ENCODE measurements around the gene SHANK1. TPM values are rescaled to one million over a fixed set of nuclear protein-coding genes. Genes with fewer than 3 reads are reported as not detected.

The SHANK1 gene
- total RNA-seq, 6 donors from 2014 or later = 0.40 to 0.54 TPM; not detected in 4

DNA sequence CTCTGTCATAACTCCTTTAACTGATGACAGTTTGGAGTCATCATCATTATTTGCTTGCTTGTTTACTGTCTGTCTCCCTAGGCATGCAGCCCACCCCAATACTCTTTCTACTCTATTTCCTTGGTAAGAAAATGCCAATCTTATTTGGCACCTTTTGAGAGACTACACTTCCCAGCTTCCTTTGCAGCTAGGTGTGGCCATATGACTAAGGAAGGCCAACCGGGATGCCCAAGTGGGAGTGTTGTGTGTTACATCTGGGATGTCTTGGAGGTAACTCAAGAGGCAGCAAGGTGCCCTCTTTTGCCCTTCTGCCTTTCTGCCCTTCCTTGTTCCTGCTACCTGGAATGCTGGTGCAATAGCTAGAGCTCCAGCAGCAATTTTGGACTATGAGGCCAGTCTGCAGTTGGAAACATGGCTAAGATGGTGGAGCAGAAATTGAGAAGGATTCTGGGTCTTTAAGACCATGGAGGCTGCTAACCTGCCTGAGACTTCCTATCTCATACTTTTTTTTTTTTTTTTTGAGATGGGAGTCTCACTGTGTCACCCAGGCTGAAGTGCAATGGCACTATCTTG lies 42.9 kb downstream of the SHANK1 start:
- ATAC-seq (ENCODE audit: low FRiP score in 2 of 2) (no peak), DNase-seq (no peak)
- Histone ChIP-seq H3K9me3 (peaks cover 0 to 3% (median 0%) of the 10 kb centered on the region in 4 donors), H3K4me1 (peaks cover 0 to 7% (median 3%) of the 10 kb centered on the region in 4 donors), H3K4me3 (no peak overlapping the region), H3K36me3 (no peaks in the 10 kb centered on the region), H3K27me3 (no peaks in the 10 kb centered on the region), H3K27ac (no peak overlapping the region)
- 65% methylated on average over 1 of the region's 1 CpG; no CpG with 5 or more reads in 1 of the 2 donors for WGBS, 2 donors
- no peak for TF ChIP-seq POLR2A (IDR thresholded peaks at IDR 0.05)
- no peak for TF ChIP-seq POLR2AphosphoS5 (IDR thresholded peaks at IDR 0.05)
- no peak for TF ChIP-seq EP300 (IDR thresholded peaks at IDR 0.05)
- TF ChIP-seq, protein P1, sequence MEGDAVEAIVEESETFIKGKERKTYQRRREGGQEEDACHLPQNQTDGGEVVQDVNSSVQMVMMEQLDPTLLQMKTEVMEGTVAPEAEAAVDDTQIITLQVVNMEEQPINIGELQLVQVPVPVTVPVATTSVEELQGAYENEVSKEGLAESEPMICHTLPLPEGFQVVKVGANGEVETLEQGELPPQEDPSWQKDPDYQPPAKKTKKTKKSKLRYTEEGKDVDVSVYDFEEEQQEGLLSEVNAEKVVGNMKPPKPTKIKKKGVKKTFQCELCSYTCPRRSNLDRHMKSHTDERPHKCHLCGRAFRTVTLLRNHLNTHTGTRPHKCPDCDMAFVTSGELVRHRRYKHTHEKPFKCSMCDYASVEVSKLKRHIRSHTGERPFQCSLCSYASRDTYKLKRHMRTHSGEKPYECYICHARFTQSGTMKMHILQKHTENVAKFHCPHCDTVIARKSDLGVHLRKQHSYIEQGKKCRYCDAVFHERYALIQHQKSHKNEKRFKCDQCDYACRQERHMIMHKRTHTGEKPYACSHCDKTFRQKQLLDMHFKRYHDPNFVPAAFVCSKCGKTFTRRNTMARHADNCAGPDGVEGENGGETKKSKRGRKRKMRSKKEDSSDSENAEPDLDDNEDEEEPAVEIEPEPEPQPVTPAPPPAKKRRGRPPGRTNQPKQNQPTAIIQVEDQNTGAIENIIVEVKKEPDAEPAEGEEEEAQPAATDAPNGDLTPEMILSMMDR (IDR thresholded peaks at IDR 0.05) = no peak

DNA sequence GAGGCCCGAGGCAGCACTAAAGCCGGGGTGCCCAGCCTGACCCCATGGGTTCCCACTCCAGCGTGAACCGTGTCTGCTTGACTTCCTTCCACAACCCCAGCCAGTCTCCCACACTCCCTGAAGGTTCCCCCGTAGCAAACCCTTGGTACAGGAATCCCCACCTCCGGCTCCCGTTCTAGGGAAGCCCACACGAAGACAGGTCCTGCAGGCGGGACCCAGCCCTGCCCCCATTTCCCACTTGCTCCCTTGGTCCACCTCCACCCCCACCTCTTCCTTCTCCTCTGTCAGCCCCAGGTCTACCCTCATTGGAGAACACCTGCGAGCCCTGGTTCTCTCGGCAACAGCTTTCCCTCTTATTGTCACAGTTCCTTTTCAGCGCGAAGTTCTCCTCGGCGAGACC lies 46.5 kb downstream of the SHANK1 start:
- peaks cover 0 to 15% (median 9%) of the 10 kb centered on the region in 4 donors for H3K27me3 ChIP-seq
- no peak for DNase-seq
- no peak overlapping the region for H3K4me3 ChIP-seq
- H3K36me3 ChIP-seq = no peaks in the 10 kb centered on the region
- peaks cover 0 to 5% (median under 1%) of the 10 kb centered on the region in 4 donors for H3K4me1 ChIP-seq
- no peak for ATAC-seq (ENCODE audit: low FRiP score in 2 of 2)
- 27 to 29% methylated on average over 15 of the region's 15 CpGs for WGBS, 2 donors
- no peak overlapping the region for H3K27ac ChIP-seq
- TF ChIP-seq EP300 (IDR thresholded peaks at IDR 0.05) = no peak
- no peak for TF ChIP-seq POLR2AphosphoS5 (IDR thresholded peaks at IDR 0.05)
- TF ChIP-seq, protein P1 (IDR thresholded peaks at IDR 0.05) = no peak
- no peak for TF ChIP-seq POLR2A (IDR thresholded peaks at IDR 0.05)
- H3K9me3 ChIP-seq = peaks cover 0 to 3% (median 0%) of the 10 kb centered on the region in 4 donors

DNA sequence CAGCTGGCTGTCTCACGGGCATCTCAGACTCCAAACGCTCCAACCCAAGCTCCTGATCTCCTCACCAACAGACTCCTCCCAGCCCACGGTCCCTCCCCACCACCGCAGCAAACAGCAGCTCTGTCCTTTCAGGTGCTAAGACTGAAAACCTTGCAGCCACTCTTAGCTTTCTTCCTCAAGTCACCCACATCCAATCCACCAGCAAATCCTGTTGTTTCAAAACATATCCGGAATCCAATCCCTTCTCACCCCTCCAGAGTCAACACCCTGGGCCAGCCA lies 49.6 kb downstream of the SHANK1 start:
- Histone ChIP-seq H3K4me3 (no peak overlapping the region), H3K4me1 (peaks cover 4 to 25% (median 8%) of the 10 kb centered on the region in 4 donors), H3K27me3 (peaks cover 0 to 37% (median 27%) of the 10 kb centered on the region in 4 donors), H3K9me3 (no peaks in the 10 kb centered on the region), H3K36me3 (no peaks in the 10 kb centered on the region), H3K27ac (no peak overlapping the region)
- DNase-seq = no peak
- WGBS, 2 donors = 25 to 46% methylated on average over 5 of the region's 5 CpGs
- TF ChIP-seq, protein P1 (IDR thresholded peaks at IDR 0.05) = no peak
- TF ChIP-seq POLR2A (IDR thresholded peaks at IDR 0.05) (no peak), EP300 (IDR thresholded peaks at IDR 0.05) (no peak), POLR2AphosphoS5 (IDR thresholded peaks at IDR 0.05) (no peak)
- ATAC-seq (ENCODE audit: low FRiP score in 2 of 2) = no peak

DNA sequence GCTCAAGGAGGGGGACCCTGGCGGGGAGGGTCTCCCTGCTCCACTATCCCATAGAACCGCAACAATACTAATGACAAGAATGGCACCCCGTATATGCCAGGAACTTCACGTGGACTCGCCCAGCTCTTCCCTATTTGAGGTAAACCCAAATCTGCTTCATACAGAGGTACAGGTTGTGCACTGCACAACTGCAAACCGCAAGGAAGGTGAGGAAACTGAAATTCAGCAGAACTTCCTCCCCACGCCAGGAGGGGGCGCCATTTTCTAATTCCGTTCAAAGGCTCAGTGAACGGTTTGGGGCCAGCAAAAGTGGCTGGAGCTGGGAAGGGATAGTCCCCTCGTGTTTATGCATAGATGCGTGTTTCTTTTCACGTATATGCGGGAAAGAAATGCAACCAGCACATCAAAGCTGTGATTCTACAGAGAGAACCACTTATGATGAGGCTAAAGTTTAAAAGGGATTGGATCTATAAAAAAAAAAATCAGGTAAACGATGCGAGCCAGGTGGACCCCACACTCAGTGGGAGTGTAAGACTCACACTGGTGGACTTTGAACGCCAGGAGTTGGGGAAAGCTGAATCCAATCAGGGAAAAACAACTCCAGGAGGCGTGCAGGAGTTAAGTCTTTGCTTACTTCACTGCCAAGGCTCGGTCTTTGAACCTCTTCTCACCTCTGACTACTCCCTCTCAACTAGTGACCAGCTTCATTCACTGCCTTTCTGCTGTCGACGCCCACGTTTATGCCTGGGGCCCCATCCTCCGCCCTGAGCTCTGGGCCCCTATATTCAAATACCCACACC lies 50.1 kb downstream of the SHANK1 start:
- ATAC-seq (ENCODE audit: low FRiP score in 2 of 2) (peak in 1 of 2 donors; percentile 41), DNase-seq (no peak)
- Histone ChIP-seq H3K27ac (no peak overlapping the region), H3K4me3 (no peak overlapping the region), H3K36me3 (no peaks in the 10 kb centered on the region), H3K4me1 (peaks cover 4 to 25% (median 8%) of the 10 kb centered on the region in 4 donors), H3K27me3 (peaks cover 0 to 37% (median 27%) of the 10 kb centered on the region in 4 donors), H3K9me3 (no peaks in the 10 kb centered on the region)
- 34 to 47% methylated on average over 19 to 23 of the region's 23 CpGs for WGBS, 2 donors
- TF ChIP-seq POLR2AphosphoS5 (IDR thresholded peaks at IDR 0.05) = no peak
- TF ChIP-seq, protein P1 (IDR thresholded peaks at IDR 0.05) = peak; percentile 56 to 72 (median 60)

Data from upper lobe of left lung (tissue), 6 donors.